BE2C (cell line): ENCODE results near the gene NAA38.

Experiments
- DNase-seq: peaks from one replicate; pipeline ENCODE4 v3.0.0-alpha.2; 2020
- H3K27me3 ChIP-seq: fragments of 250-450 bp; sonication (Bioruptor Pico); 2 replicates; pipeline ENCODE4 v1.5.1; 2020; ENCODE audit warnings: mild to moderate bottlenecking
- H3K36me3 ChIP-seq: fragments of 250-450 bp; sonication (Bioruptor Pico); 2 replicates; pipeline ENCODE4 v1.5.1; 2020; ENCODE audit warnings: mild to moderate bottlenecking
- H3K4me1 ChIP-seq: fragments of 250-450 bp; sonication (Bioruptor Pico); 2 replicates; pipeline ENCODE4 v1.5.1; 2020
- H3K4me3 ChIP-seq: 2 replicates; pipeline ENCODE4 v1.5.1; 2011; ENCODE audit warnings: low read depth, low read length
- H3K9me3 ChIP-seq: fragments of 250-450 bp; sonication (Bioruptor Pico); 2 replicates; pipeline ENCODE4 v1.5.1; 2020
- TF ChIP-seq, protein P1 (sequence below): IDR thresholded peaks from 2 replicates; pipeline ENCODE4 v1.5.1; 2012; ENCODE audit warnings: mild to moderate bottlenecking, low read depth, low read length

Gene NAA38

DNA sequence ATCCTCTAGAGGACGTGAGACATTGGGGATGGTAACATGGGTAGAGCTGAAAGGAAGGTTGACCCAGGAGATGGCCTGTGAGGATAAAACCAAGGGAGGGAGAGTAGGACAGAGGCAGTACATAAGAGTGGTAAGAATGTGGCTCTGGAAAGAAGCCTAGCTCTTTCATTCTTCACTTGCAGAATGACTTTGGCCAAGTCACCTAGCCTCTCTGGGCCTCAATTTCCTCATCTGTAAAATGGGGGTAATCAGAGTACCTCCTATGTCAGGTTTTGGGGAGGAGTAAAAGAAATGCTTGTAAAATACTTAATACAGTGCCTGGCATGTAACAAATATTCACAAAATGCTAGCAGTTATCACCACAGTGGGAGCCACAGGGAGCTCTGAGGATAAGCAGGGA, 16.5 kb downstream of the NAA38 start:
- Histone ChIP-seq H3K4me3 (peak overlapping the region; percentile 77), H3K4me1 (peaks cover 2% of the 10 kb centered on the region), H3K36me3 (peaks cover 13% of the 10 kb centered on the region), H3K9me3 (no peaks in the 10 kb centered on the region), H3K27me3 (no peaks in the 10 kb centered on the region)
- TF ChIP-seq, protein P1, sequence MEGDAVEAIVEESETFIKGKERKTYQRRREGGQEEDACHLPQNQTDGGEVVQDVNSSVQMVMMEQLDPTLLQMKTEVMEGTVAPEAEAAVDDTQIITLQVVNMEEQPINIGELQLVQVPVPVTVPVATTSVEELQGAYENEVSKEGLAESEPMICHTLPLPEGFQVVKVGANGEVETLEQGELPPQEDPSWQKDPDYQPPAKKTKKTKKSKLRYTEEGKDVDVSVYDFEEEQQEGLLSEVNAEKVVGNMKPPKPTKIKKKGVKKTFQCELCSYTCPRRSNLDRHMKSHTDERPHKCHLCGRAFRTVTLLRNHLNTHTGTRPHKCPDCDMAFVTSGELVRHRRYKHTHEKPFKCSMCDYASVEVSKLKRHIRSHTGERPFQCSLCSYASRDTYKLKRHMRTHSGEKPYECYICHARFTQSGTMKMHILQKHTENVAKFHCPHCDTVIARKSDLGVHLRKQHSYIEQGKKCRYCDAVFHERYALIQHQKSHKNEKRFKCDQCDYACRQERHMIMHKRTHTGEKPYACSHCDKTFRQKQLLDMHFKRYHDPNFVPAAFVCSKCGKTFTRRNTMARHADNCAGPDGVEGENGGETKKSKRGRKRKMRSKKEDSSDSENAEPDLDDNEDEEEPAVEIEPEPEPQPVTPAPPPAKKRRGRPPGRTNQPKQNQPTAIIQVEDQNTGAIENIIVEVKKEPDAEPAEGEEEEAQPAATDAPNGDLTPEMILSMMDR: no peak
- DNase-seq: no peak

DNA sequence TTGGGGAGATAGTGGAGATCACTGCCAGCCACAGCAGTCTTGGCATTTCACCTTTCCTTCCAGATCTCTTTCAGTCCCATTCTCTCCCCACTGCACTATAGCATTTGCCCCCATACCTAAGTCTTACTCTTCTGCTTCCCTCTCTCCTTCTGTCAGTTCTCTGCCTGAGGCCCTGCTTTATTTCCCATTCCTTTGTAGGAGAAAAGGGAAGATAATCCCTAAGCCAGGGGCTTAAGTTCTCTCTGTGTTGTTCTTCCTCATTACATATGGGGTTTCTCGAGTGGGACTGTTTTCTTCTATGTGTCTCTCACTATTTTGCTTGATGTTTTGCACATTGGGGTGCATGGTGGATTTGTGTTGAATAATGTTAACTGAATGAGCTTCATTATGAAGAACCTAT, 16.9 kb downstream of the NAA38 start:
- H3K9me3 ChIP-seq: no peaks in the 10 kb centered on the region
- peaks cover 11% of the 10 kb centered on the region for H3K36me3 ChIP-seq
- DNase-seq: no peak
- H3K27me3 ChIP-seq: no peaks in the 10 kb centered on the region
- TF ChIP-seq, protein P1: no peak
- H3K4me3 ChIP-seq: peak overlapping the region; percentile 77; the same call in 1 of the 2 replicates
- H3K4me1 ChIP-seq: peaks cover 2% of the 10 kb centered on the region

DNA sequence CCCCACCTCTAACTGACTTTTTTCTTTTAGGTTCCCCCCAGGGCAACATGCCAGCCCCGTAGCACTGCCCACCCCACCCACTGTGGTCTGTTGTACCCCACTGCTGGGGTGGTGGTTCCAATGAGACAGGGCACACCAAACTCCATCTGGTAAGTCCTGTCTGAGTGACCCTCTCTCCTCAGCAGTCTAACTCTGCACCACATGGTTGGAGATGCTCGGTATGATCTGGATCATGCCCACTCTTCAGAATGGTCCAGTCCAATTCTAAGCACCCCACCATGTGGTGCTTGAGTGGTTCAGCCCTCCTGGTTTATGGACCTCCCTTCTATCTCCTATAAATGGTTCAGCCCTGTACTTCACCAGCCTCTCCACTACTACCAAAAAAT, 17.5 kb downstream of the NAA38 start:
- DNase-seq: no peak
- Histone ChIP-seq H3K4me1 (peaks cover 2% of the 10 kb centered on the region), H3K4me3 (no peak overlapping the region), H3K36me3 (peaks cover 8% of the 10 kb centered on the region), H3K9me3 (no peaks in the 10 kb centered on the region), H3K27me3 (no peaks in the 10 kb centered on the region)
- TF ChIP-seq, protein P1: no peak

DNA sequence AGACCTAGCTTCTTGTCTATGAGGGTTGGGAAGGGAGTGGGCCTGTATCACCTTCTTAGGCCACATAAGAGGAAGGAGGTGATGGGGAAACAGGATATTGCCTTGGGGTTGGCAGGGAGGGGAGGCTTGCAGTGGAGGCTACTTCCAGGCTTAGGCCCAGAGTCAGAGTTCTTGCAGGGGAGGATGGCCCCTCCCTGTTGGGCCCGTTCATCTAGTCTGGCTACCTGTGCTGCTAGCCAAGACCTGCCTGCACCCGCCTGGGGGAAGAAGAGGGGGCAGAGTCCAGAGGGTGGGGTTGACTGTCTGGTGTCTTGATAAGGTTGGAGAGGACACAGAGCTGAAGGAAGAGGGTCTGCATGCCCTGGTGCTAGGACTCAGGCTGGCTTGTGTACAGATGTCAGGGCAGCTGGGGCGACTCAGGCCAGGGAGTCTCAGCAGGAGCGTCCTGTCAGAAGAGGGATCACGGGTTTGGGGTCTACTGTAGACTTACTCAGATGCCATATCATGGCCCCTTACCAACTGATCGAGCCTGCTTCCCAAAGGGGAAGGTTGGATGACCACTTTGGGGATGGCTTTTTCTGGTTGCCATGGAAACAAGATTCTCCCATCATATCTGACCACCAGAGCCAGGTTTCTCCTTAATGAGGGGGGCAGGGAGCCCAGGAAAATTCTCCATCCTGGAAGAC, 18.0 kb downstream of the NAA38 start:
- Histone ChIP-seq H3K36me3 (peaks cover 8% of the 10 kb centered on the region), H3K27me3 (no peaks in the 10 kb centered on the region), H3K9me3 (no peaks in the 10 kb centered on the region), H3K4me1 (peaks cover 2% of the 10 kb centered on the region), H3K4me3 (peak overlapping the region; percentile 48)
- TF ChIP-seq, protein P1: no peak
- DNase-seq: no peak

DNA sequence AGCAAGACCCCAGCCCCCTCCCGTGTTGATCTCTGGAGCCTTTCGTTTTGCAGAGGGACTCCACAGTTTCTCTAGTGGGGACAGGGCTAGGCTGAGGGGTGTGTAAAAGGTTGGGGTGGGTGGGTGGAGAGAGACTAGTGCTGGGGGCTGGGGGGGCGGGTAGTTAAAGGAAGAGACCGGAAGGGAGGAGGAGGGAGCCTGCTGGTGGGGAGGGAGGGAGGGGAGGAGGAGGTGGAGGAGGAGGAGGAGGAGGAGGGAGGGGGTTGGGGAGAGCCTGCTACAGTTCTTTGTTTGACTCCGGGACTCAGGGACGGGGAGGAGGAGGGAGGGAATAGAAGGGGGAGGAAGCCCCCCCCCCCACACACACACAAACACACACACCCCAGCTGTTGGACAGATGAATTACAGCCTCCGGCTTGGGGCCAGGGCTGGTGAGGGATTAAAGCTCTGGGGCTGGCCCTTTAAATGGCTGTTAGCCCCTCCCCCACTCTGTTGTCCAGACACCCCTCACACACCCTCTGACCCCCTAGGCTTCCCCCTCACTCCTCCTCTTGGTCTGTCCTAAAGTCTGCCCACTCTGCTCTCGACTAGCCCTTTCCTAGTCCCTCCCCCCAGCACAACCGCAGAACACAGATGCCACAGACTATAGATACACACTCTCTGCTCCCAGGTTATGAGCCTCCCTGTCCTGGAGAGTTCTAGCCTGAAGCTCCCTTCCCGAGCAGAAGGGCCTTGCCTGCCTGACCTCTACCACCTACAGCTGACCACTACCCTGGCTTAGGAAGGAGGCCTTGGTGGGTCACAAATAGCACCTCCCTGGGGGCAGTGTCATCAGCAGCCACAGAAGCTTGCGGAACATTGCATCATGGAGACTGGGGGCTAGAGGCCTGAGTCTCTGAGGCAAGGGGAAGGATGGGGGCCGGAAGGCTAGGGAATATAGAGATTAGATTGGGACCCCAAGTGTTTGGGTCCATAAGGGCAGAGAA, 19.0 kb downstream of the NAA38 start:
- Histone ChIP-seq H3K4me1 (peaks cover 3% of the 10 kb centered on the region), H3K36me3 (peaks cover 8% of the 10 kb centered on the region), H3K27me3 (no peaks in the 10 kb centered on the region), H3K4me3 (peak overlapping the region; percentile 81), H3K9me3 (no peaks in the 10 kb centered on the region)
- DNase-seq: peak; percentile 47
- TF ChIP-seq, protein P1: no peak
